HG03521 (cell line): ENCODE measurements around the gene GSK3A.

Experiments used
- ATAC-seq: cut with Tn5 transposase; IDR thresholded peaks from one replicate; pipeline ENCODE4 v1.9.1; 2021; ENCODE audit warnings: mild to moderate bottlenecking, moderate library complexity; ENCODE audit not compliant: unreplicated experiment

The GSK3A gene

GRCh38 chr19:42281146-42281826, 38.9 kb upstream of the GSK3A start:
- no peak for ATAC-seq

GRCh38 chr19:42280815-42281145, 38.4 kb upstream of the GSK3A start:
- ATAC-seq, result no peak

GRCh38 chr19:42279902-42280814, 37.8 kb upstream of the GSK3A start:
- peak; percentile 27 for ATAC-seq

DNA sequence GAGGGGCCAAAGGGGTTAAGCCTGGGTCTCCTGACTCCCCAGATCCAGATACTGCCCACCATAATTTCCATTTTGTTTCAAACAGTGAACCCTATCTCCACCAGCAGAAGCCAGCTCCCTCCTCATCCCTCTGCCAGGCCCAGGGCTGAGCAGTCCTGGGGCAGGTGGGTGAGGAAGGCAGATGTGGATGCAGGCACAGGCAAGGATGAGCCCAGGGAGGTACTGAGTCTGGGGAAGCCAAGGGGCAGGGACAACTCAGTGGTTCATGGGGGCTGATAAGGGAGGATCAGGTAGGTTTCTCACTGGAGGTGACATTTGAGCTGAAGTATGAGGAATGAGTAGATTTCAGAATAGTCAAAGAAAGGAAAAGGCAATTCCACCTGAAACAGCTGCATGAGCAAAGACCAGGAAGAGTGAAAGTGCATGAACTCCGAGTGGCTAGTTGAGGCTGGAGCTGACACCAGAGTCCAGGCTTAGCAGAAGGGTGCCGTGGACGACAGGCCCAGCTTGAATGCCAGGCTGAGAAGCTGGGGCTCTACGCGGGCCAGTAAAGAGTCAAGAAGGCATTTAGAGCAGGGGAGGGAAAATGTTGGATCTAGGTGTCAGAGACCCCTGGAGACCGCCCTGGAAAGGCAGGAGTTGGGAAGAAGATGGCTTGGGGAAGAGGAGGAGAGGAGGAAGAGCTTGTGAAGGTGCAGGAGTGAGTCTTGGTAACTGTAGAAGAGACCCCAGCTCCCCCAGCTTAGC, 36.9 kb upstream of the GSK3A start:
- no peak for ATAC-seq

- no peak for ATAC-seq
Observed at GRCh38 chr19:42278452-42279154, 36.2 kb upstream of the GSK3A start.

DNA sequence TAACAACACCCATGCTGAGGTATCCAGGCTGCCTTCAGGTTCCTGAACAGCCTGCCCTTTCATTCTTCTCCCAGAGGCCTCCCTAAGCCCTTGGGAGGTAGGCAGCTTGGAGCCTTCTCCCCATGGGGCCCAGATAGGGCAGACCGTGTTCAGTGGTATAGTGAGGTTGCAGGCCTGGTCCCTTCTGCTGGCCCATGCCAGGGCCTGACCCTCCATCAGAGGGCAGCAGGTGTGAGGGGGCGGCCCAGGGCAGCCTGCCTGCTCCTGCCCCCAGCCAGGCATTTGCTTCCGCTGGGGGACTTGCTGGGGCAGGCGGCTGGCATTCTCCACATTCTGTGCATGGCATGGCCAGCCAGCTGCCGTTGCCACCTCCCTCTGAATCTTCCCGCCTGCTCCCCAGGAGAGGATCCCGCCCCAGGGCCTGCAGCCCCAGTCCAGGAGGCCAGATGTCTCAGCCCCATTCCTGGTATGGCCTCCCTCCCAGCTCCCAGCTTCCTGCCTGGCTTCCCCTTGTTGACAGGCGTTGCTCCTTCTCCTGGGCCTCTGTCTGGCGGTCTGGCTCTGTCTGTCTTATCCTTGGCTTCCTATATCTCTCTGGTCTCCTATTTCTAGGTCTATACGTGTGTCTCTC, 35.5 kb upstream of the GSK3A start:
- ATAC-seq, result no peak

GRCh38 chr19:42276821-42277220, 34.4 kb upstream of the GSK3A start:
- ATAC-seq, result no peak

- ATAC-seq, result no peak
Observed at GRCh38 chr19:42276284-42276683, 33.9 kb upstream of the GSK3A start.

DNA sequence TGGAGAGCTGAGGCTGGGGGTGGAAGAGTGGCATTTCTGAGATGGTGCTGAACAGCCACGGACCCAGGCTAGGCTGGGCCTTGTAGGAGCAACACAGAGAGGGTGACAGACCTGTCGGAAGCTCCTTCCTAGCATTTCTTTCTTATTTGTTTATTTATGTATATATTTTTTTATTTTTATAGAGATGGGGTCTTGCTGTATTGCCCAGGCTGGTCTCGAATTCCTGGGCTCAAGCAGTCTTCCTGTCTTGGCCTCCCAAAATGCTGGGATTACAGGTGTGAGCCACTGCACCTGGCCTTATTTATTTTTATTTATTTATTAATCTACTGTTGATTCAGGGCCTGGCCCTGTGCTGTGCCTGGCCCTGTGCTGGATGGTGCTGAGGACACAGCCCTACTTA, 33.1 kb upstream of the GSK3A start:
- ATAC-seq, result no peak

GRCh38 chr19:42275103-42275502, 32.7 kb upstream of the GSK3A start:
- no peak for ATAC-seq

- no peak for ATAC-seq
Observed at GRCh38 chr19:42274065-42274682, 31.8 kb upstream of the GSK3A start.

GRCh38 chr19:42273407-42274064, 31.1 kb upstream of the GSK3A start:
- no peak for ATAC-seq

DNA sequence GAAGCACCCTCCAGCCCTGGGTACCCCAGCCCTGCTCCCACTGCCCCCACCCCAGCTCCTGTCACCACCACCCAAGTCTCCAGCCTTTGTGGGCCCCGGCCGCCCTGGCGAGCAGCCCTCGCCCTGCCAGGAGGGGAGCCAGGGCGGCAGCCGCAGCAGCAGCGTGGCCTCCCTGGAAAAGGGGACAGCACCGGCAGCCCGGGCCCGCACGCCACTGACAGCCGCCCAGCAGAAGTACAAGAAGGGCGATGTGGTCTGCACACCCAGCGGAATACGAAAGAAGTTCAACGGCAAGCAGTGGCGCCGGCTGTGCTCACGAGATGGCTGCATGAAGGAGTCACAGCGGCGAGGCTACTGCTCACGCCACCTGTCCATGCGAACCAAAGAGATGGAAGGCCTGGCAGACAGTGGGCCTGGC, 30.6 kb upstream of the GSK3A start:
- ATAC-seq, result no peak

DNA sequence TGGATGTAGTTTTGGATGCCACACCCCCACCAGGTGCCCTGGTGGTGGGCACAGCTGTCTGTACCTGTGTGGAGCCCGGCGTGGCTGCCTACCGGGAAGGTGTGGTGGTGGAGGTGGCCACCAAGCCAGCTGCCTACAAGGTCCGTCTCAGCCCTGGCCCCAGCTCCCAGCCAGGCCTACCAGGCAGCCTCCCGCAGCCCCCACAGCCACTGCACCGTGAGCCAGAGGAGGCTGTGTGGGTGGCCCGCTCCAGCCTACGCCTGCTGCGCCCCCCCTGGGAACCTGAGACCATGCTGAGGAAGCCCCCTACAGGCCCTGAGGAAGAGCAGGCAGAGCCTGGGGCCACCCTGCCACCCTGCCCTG, 30.1 kb upstream of the GSK3A start:
- no peak for ATAC-seq

DNA sequence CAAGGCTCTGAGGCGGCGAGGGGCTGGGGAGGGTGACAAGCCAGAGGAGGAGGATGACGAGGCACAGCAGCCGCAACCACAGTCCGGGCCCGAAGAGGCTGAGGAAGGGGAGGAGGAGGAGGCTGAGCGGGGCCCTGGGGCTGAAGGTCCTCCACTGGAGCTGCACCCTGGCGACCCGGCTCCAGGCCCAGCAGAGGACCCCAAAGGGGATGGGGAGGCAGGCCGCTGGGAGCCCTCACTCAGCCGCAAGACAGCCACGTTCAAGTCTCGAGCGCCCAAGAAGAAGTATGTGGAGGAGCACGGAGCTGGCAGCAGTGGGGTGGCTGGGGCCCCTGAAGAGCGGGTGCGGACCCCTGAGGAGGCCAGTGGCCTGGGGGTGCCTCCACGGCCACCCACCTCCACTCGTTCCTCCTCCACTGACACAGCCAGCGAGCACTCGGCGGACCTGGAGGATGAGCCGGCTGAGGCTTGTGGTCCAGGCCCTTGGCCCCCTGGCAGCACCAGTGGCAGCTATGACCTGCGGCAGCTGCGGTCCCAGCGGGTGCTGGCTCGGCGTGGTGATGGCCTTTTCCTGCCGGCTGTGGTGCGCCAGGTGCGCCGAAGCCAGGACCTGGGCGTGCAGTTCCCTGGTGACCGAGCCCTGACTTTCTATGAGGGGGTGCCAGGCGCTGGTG, 29.6 kb upstream of the GSK3A start:
- ATAC-seq, result no peak

GRCh38 chr19:42271045-42271419, 28.6 kb upstream of the GSK3A start:
- ATAC-seq, result no peak

GRCh38 chr19:42270346-42271044, 28.1 kb upstream of the GSK3A start:
- no peak for ATAC-seq

DNA sequence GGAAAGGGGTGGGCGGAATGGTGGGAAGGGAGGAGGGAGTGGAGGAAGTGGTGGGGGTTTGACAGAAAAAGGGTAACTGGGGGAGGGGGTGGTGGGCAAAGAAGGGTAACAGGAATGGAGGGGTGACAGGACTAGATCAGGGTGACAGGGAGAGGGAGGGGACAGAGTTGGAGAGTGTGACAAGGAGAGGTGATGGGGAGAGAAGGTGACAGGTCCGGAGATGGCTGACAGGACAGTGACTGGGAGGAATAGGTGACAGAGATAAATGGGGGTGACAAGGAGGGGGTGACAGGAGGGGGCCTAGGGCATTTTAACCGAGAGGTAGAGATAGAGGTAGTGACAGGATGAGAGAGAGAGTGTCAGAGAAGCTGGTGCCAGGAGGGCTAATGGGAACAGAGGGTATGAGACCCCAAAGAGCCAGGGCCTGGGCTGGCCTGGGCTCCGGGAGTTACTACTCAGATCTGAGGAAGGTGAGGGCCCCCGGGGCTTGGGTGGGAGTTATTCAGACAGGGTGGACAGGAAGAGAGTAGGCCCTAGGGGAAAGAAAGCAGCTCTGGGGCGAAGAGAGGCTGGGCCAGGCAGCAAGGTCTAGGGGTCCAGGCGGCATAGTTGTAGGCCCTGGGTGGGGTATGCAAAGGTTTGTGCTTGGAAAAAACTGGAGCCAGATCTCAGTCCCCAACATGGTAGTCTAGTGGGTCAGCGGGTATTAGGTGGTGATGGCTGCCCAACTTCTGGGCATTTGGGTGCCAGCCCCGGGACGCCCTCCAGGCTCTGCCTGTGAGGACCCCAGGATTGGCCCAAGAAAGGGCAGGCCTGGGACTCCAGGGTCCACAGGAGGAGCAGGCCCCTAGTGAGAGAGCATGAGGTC, 27.3 kb upstream of the GSK3A start:
- no peak for ATAC-seq
